Superior temporal gyrus (tissue), 1 donor: Measurements from ENCODE around the gene NPY4R.
"Not testable (repeated sequence)": the region's sequence is repeated elsewhere in the genome, so short reads cannot be mapped to it uniquely, and the experiment has no call there.

ENCODE experiments used
- DNase-seq: peaks from one replicate; pipeline ENCODE4 v3.0.0-alpha.2; 2016; ENCODE audit errors: extremely low spot score

The NPY4R gene, protein sequence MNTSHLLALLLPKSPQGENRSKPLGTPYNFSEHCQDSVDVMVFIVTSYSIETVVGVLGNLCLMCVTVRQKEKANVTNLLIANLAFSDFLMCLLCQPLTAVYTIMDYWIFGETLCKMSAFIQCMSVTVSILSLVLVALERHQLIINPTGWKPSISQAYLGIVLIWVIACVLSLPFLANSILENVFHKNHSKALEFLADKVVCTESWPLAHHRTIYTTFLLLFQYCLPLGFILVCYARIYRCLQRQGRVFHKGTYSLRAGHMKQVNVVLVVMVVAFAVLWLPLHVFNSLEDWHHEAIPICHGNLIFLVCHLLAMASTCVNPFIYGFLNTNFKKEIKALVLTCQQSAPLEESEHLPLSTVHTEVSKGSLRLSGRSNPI

DNA sequence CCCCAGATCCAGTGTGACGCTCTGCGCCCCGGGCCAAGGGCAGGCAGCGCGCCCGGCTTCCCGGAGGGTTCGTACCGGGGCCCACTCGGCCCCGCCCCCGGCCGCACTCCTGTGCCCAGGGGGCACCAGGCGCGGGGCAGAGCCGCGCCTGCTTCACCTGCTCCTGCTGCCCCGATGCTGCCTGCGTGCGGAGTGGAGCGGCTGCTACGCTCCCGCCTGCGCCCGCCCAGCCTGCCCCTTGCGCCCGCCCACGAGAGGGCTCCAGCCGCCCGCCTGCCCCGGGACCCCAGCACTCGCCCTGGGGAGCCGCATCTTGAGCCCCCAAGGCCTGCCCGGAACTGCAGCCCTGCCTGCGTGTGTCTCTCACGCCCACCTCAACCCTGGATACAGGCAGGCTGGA, at the start of gene NPY4R:
TSS of gene NPY4R (minus strand) at position 194 of the 400 bp plus-strand sequence. CDS start 3,323 bp downstream, outside the sequence.
- DNase-seq = not testable (repeated sequence)

DNA sequence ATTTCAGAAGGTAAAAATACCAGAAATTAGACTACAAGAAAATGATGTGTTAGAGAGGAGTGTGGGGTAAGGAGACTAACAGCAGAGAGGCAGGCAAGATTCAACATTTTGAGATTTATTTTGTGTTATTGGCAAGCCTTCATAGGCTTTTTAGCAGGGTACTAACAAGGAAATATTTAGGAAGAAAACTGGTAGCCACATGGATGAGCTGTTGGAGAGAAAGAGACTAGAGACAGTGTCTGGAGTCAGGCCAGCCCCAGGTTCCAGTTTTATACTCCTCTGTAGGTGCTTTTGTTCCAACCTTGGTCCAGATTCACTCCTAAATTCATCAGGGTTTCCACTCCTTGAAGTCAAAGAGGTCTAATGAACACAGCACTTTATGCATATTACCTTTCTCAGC, 49.6 kb upstream of the NPY4R start:
- no peak for DNase-seq

DNA sequence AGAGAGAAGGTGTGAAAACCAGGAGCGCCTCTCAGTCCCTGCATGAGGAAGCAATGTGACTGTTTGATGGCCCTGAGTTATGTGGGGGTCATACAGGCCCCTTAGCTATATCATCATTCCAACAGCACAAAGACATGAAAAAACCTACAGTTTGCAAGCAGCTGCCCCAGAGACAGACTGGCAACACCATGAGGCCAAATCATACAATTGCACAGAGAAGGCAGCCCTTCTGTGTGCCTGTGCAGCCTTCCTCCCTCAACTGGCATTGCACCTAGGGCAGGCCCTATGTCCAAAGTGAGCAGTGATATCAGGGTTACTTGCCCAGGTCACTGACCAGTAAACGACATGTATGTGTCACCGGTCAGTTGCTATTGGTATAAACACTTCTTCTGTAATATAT, 49.1 kb upstream of the NPY4R start:
- no peak for DNase-seq

- DNase-seq = no peak
Measured at GRCh38 chr10:46514431-46514861, 48.7 kb upstream of the NPY4R start.

DNA sequence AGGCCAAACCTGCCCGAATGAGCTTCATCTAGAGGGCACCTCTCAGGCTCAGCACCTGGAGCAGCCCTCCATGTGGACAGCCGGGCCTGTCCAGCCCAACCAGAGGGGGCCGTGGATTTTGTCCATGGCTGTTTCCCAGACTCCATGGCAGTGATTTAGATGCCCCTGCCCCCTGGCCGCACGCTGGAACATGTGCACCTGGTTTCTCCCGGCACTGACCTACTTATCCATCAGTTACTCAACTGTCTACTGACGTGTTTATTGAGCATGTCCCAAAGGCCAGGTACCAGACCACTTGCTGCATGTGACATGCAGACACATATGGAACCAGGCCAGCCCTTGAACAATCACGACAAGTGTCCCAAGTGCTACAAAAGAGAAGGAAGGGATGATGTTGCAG, 47.6 kb upstream of the NPY4R start:
- DNase-seq = not testable (repeated sequence)

DNA sequence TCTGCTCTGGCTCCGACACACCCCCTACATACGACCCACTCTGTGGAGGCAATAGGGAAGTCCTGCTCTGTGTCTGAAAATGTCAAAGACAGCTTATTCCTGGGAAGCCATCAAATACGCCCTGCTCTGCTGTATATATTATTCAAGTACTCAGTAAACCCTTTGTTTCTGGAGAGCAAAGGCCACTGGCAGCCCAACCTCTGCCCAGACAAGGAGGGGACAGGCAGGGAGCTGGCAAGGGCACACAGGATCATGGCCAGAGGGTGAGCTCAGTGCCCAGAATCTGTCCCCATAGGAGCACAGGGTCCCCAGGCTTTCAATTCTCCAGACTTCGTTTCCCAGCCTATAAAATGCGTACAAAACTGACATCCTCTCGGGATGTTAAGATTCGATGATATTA, 47.0 kb upstream of the NPY4R start:
- not testable (repeated sequence) for DNase-seq

GRCh38 chr10:46512002-46512401, 46.2 kb upstream of the NPY4R start:
- DNase-seq = not testable (repeated sequence)

DNA sequence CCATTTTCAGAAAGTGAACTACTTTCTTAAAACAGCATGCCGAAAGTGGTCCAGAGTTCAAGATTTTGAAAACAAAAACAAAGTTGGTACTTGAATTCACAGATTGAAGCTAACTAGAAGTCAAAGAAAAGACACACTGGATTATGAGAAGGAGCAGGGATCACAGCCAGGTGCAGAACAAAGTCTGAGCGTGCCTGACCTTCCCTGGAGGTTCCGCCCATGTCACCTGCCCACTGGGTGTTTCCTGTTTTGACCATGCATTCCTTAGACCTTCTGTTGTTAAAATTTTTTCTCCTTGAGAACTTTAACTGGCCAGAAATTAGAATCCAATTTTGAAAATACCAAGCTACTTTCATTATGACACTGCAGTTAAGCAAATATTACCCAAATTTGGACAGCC, 34.2 kb upstream of the NPY4R start:
- not testable (repeated sequence) for DNase-seq

GRCh38 chr10:46498985-46499703, 33.4 kb upstream of the NPY4R start:
- not testable (repeated sequence) for DNase-seq

GRCh38 chr10:46497878-46498277, 32.1 kb upstream of the NPY4R start:
- DNase-seq = not testable (repeated sequence)

DNA sequence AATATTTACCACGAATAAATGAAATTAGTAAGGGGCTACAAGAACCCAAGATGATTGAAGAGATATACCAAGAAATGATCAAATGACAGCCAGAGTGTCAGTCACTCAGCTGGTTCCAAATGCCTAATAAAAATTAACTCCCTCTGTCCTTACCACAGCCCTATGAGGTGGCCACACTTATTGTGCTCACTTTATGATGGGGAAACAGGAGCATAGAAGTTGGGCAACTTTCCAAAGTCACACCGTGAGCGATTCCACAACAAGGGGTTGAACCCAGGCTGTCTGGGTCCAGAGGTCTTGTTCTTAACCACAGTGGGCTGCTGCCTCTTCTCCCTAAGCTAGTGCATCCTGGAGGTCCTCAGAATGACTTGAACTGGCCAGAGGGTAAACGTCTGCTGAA, 31.6 kb upstream of the NPY4R start:
- not testable (repeated sequence) for DNase-seq

DNA sequence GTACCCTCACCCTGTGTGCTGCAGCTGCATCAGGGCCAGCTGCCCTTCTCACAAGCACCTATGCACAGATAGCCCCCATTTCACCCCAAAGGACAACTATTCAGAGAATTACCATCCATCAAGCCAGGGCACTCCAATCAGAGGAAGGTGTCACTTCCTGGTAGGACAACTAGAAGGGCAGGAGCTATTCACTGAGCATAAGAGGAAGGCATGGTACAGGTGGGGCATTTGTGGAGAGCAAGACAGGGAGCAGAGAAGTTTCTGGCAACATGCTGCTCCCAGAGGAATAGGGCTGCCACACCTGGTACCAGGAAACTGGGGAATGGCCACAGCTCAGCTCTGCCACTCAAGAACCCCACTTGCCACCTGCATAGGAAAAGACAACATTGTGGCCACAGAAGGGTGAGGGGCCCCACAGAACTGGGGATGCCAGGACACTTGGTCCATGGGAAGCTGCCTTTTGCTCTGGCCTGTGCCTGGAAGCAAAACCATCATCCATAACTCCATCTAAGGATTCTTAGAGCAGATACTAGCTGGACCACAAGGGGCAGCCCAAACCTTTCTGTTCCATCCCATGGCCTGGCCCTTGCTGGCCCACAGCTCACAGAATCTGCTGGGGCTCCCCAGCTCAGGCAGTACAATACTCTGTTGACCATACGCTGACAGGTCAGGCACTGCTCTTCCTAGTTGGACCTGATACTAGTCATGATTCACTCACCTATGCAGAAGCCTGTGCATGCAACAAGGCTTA, 25.8 kb upstream of the NPY4R start:
- DNase-seq = not testable (repeated sequence)

GRCh38 chr10:46490285-46490684, 24.5 kb upstream of the NPY4R start:
- DNase-seq = not testable (repeated sequence)

DNA sequence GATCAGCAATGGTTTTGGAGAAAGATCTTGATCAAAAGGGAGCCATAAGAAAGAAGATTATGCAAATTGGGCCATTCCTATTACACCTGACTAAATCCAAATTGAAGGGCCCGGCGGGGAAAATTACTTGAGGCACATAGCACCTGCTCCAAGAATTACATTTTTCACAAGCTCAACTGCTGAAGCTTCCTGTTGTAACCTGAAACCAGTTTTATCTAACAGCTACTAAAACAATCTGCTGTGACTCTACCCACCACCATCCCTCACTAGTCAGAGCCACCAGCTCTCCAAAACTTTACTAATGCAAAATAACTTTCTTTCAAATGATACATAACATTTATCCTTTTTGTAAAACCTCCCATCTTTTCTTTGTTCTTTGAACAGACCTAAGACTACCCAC, 20.7 kb upstream of the NPY4R start:
- DNase-seq = not testable (repeated sequence)

GRCh38 chr10:46474746-46475320, 9.1 kb upstream of the NPY4R start:
- not testable (repeated sequence) for DNase-seq

DNA sequence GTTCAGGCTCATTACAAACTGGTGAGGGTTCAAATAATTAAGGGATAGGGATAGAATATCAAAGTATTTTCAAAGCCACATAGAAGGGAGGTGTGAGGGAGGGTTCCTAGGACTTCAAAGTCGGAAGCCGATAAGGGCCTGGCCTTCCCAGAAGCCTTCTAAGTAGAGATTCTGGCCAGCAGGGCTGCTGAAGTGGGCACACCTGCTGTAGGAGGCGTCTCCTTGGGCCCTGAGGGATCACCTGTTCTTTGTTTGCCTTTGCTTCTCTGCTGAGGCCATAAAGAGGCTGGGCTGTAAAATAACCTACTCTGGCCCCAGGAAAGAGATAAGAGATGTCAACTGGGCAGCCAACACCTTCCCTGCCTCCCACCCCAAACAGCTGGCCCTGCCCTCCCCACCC, 8.0 kb upstream of the NPY4R start:
- not testable (repeated sequence) for DNase-seq

- DNase-seq = not testable (repeated sequence)
Measured at GRCh38 chr10:46470134-46470533, 4.4 kb upstream of the NPY4R start.

GRCh38 chr10:46468119-46468809, 2.5 kb upstream of the NPY4R start:
- DNase-seq = not testable (repeated sequence)

DNA sequence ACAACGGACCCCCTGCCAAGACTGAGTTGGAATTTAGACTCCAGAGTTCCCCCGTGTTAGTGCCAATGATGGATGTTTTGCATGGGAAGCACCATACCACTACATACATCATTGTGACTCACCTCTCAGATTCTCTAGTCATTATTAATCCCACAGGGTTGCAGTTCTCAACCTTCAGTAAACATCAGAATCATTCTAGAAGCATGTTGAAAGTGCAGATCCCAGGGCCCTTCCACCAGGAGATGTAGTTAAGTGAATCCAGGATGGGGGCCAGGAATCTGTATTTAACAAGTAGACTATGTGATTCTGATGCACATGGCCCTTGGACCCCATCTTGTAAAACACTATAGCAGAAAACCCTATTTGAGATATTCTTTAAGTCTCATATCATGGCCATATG, 2.1 kb downstream of the NPY4R start:
- DNase-seq = not testable (repeated sequence)

GRCh38 chr10:46462276-46462675, 3.5 kb downstream of the NPY4R start:
- not testable (repeated sequence) for DNase-seq

DNA sequence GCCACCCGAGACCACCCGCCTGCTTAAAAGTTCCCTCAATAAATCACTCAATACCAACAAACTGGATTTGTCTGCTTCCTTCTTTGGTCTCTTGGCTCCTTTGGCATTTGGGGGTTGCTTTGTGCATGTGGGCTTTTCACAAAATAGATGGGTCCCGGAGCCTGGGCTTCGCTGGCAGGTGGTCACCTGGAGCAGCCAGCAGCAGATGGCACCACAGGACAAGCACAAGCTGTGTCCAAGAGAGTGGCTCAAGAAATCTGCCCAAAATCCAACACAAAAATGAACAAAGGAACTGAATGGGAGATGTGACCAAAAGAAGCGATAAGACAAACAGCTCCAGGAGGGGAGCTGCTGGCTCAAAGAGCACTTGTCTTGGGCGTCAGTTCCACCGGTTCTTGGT, 6.2 kb downstream of the NPY4R start:
- DNase-seq = not testable (repeated sequence)
